Measurements from ENCODE around the gene NIM1K.

GRCh38 chr5:43179836-43180235, 12.2 kb upstream of the NIM1K start:
- TF ChIP-seq CTCF (IDR thresholded peaks at IDR 0.05): no peak
- TF ChIP-seq EZH2 (IDR thresholded peaks at IDR 0.05; ENCODE audit: borderline replicate concordance, insufficient read depth, low read depth, low read length, poor library complexity, severe bottlenecking): no peak
